Testis (tissue), 2 donors: ENCODE measurements around the gene CD300LF.

Experiments
- POLR2A ChIP-seq: fragments of 450-650 bp; IDR thresholded peaks from one replicate; pipeline ENCODE4 v1.6.1; 2017; ENCODE audit warnings: antibody characterized with exemption, mild to moderate bottlenecking, moderate library complexity
- TF ChIP-seq, protein P1 (sequence below), 3 experiments: fragments of 450-650 bp in 2 of 3; fragments of 200-600 bp in 1 of 3; sonication (generic) in 1 of 3; IDR thresholded peaks; one replicate each; pipeline ENCODE4 v1.5.1; 2016 to 2019; ENCODE audit warnings: antibody characterized with exemption in 3 of 3, mild to moderate bottlenecking in 2 of 3, moderate library complexity in 1 of 3

DNA sequence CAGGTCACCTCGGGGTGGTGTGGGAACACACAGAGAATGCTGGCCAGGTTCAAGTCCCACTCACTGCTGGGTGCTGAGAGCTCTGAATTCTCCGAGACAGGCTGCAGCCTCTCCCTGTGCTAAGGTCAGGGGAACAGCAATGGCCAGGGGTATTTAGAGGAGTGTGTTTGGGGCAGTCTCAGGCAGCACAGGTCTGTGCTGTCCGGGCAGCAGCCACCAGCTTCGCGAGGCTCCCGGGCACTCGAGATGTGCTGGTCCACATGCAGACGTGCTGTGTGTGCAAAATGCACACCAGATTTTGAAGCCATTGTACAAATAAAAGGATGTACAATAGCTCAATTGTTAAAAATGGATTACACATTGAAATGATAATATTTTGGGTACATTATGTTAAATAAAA, 42.8 kb upstream of the CD300LF start:
- TF ChIP-seq, protein P1, sequence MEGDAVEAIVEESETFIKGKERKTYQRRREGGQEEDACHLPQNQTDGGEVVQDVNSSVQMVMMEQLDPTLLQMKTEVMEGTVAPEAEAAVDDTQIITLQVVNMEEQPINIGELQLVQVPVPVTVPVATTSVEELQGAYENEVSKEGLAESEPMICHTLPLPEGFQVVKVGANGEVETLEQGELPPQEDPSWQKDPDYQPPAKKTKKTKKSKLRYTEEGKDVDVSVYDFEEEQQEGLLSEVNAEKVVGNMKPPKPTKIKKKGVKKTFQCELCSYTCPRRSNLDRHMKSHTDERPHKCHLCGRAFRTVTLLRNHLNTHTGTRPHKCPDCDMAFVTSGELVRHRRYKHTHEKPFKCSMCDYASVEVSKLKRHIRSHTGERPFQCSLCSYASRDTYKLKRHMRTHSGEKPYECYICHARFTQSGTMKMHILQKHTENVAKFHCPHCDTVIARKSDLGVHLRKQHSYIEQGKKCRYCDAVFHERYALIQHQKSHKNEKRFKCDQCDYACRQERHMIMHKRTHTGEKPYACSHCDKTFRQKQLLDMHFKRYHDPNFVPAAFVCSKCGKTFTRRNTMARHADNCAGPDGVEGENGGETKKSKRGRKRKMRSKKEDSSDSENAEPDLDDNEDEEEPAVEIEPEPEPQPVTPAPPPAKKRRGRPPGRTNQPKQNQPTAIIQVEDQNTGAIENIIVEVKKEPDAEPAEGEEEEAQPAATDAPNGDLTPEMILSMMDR (IDR thresholded peaks at IDR 0.05) = no peak
- no peak for TF ChIP-seq POLR2A
